ENCODE results near the gene HOXB6.

HOXB6 gene

GRCh38 chr17:48586355-48587258 is 18.2 kb downstream of the HOXB6 start:
- DNase-seq (ENCODE audit: insufficient read length, low spot score) (no peak), FAIRE-seq (no peak)
- TF ChIP-seq CTCF (IDR thresholded peaks at IDR 0.05; ENCODE audit: insufficient read depth, missing control alignments) = no peak

- no peak for TF ChIP-seq CTCF (IDR thresholded peaks at IDR 0.05; ENCODE audit: insufficient read depth, missing control alignments)
- no peak for FAIRE-seq
- no peak for DNase-seq (ENCODE audit: insufficient read length, low spot score)
These were observed 20.5 kb downstream of the HOXB6 start for GRCh38 chr17:48584223-48584741.

GRCh38 chr17:48583708-48584222 is 21.0 kb downstream of the HOXB6 start:
- FAIRE-seq (no peak), DNase-seq (ENCODE audit: insufficient read length, low spot score) (no peak)
- no peak for TF ChIP-seq CTCF (IDR thresholded peaks at IDR 0.05; ENCODE audit: insufficient read depth, missing control alignments)

- FAIRE-seq (no peak), DNase-seq (ENCODE audit: insufficient read length, low spot score) (no peak)
- no peak for TF ChIP-seq CTCF (IDR thresholded peaks at IDR 0.05; ENCODE audit: insufficient read depth, missing control alignments)
These were observed 22.1 kb downstream of the HOXB6 start for GRCh38 chr17:48582750-48583069.

- no peak for DNase-seq (ENCODE audit: insufficient read length, low spot score)
- no peak for FAIRE-seq
- no peak for TF ChIP-seq CTCF (IDR thresholded peaks at IDR 0.05; ENCODE audit: insufficient read depth, missing control alignments)
These were observed 24.8 kb downstream of the HOXB6 start for GRCh38 chr17:48579760-48580554.

- DNase-seq (ENCODE audit: insufficient read length, low spot score) (no peak), FAIRE-seq (no peak)
- TF ChIP-seq CTCF (IDR thresholded peaks at IDR 0.05; ENCODE audit: insufficient read depth, missing control alignments) = no peak
These were observed 25.4 kb downstream of the HOXB6 start for GRCh38 chr17:48579471-48579759.

Measured in D721Med (cell line).